Keratinocyte (primary cell): ENCODE data around the gene OBSCN.

Experiments used
- EZH2 ChIP-seq: IDR thresholded peaks from one replicate; pipeline ENCODE4 v1.6.1; 2012; ENCODE audit warnings: inconsistent platforms, mild to moderate bottlenecking, low read length, moderate library complexity
- TF ChIP-seq, protein P1 (sequence below), 3 experiments: IDR thresholded peaks in 1 of 3; conservative IDR thresholded peaks in 1 of 3; optimal IDR thresholded peaks in 1 of 3; 2 replicates in 2 of 3; 3 replicates in 1 of 3; pipeline versions ENCODE3 to v1.5.1; 2011; ENCODE audit warnings: low read length in 3 of 3, mild to moderate bottlenecking in 3 of 3, moderate library complexity in 2 of 3, control low read depth in 1 of 3, inconsistent platforms in 1 of 3; ENCODE audit not compliant: insufficient read depth in 2 of 3; ENCODE audit errors: extremely low read depth in 1 of 3

DNA sequence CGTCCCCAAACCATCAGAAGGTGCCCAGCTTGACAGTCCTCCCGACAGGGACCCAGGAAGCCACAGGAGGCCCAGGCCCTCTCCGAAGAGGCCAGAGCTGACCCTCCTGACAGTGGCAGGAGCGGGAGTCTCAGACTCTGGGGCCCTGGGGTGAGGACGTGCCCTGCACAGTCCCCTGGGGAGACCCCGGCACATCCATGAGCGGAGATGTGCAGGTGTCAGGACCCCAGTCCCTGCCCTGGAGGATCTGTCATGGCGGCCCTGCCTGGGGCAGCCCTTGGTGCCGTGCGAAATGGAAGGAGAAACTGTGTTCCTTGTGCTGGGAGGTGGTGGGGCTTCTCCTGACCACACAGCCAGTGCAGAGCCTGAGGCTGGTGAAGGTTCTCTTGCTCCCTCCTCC, 55.8 kb downstream of the OBSCN start:
- TF ChIP-seq, protein P1, sequence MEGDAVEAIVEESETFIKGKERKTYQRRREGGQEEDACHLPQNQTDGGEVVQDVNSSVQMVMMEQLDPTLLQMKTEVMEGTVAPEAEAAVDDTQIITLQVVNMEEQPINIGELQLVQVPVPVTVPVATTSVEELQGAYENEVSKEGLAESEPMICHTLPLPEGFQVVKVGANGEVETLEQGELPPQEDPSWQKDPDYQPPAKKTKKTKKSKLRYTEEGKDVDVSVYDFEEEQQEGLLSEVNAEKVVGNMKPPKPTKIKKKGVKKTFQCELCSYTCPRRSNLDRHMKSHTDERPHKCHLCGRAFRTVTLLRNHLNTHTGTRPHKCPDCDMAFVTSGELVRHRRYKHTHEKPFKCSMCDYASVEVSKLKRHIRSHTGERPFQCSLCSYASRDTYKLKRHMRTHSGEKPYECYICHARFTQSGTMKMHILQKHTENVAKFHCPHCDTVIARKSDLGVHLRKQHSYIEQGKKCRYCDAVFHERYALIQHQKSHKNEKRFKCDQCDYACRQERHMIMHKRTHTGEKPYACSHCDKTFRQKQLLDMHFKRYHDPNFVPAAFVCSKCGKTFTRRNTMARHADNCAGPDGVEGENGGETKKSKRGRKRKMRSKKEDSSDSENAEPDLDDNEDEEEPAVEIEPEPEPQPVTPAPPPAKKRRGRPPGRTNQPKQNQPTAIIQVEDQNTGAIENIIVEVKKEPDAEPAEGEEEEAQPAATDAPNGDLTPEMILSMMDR (optimal IDR thresholded peaks at IDR 0.05 in 1 of 3, IDR thresholded peaks at IDR 0.05 in 1 of 3, conservative IDR thresholded peaks at IDR 0.05 in 1 of 3; ENCODE audit: extremely low read depth in 1 of 3, insufficient read depth in 2 of 3, low read length in 3 of 3): no peak
- no peak for TF ChIP-seq EZH2
